ENCODE data around the gene ABHD15.

The ABHD15 gene

DNA sequence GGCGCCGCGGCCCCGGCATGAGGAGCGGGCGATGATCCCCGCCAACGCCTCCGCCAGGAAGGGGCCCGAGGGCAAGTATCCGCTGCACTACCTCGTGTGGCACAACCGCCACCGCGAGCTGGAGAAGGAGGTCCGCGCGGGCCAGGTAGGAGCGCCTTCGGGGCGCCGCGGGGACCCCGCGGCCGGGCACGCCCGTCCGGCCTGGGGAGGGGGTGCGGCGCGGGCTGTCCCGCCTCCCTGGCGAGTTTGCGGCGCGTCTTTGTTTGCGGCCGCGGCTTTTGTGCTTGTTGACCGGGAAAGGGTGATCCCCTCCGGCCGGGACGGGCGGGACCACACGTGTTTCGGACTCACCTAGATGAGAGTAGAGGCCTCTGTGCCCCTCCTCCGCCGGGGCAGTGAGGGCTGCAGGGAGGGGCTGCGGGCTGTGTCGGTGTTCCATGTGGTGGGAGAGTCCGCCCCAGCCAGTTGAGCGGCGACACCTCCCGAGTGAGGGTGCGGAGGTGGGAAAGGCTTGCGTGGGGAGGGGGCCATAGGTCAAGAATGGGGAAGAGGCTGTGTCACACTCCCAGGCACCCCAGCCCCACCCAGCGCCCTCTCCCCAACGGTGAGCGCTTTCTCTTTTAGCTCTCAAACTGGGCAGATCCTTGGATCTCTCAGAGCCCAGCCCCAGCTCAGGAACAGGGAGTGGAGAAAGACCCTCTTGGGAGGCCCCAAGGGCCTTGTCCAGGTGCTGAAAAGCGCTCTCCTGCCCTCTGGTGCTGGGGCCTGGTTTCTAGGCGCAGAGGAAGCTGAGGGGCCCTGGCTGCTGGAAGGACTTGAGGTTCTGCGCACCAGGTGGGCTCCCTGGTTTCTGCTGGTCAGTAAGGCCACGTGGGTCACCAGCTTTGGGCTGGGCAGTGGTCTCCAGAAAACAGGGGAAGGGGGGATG, 27.0 kb upstream of the ABHD15 start:
- H3K4me3 ChIP-seq (ENCODE audit: low read depth, low read length): peak overlapping the region; percentile 55
- TF ChIP-seq, protein P1, sequence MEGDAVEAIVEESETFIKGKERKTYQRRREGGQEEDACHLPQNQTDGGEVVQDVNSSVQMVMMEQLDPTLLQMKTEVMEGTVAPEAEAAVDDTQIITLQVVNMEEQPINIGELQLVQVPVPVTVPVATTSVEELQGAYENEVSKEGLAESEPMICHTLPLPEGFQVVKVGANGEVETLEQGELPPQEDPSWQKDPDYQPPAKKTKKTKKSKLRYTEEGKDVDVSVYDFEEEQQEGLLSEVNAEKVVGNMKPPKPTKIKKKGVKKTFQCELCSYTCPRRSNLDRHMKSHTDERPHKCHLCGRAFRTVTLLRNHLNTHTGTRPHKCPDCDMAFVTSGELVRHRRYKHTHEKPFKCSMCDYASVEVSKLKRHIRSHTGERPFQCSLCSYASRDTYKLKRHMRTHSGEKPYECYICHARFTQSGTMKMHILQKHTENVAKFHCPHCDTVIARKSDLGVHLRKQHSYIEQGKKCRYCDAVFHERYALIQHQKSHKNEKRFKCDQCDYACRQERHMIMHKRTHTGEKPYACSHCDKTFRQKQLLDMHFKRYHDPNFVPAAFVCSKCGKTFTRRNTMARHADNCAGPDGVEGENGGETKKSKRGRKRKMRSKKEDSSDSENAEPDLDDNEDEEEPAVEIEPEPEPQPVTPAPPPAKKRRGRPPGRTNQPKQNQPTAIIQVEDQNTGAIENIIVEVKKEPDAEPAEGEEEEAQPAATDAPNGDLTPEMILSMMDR (IDR thresholded peaks at IDR 0.05; ENCODE audit: borderline replicate concordance, insufficient read depth, low read depth, low read length): peak; percentile 37; the same call in 1 of the 2 replicates

DNA sequence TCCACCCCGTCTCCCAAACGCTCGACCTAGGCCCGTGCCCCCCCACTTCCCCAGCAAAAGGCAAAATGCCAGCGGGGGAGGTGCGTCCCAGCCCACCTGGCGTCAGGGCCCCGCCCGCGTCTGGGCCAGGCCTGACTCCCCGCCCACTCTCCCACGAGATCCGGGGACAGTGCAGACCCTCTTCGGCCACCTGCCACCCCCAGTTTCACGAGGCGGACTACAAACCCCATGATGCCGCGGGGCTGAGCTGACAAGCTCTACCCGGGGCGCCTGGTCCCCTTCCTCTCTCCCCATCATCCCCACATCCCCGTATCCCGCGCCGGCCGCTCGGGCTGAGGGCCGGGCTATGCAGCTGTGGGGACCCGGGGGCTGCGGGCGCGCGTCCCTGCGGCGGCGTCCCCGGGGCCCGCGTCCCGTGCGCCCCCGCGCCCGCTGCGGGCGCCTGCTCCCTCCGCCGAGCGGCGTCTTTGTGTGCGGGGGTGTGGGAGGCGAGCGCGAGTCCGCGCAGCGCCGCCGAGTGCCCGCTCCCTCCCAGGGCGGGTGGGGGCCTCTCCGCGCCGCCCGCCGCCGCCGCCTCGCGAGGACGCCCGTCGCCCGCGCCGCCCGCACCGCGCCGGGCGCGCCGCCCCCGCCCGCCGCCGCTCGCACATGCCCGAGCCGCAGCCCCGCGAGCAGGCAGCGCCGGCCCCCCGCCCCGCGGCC, 26.2 kb upstream of the ABHD15 start, which contains the start of gene ANKRD13B:
ANKRD13B (plus strand) TSS at position 283 of the 702 bp plus-strand sequence. CDS start 490 bp downstream, outside the sequence.
- peak within 1 kb of the TSS; percentile 56 for H3K4me3 ChIP-seq (ENCODE audit: low read depth, low read length)
- TF ChIP-seq, protein P1 (IDR thresholded peaks at IDR 0.05; ENCODE audit: borderline replicate concordance, insufficient read depth, low read depth, low read length): no peak

DNA sequence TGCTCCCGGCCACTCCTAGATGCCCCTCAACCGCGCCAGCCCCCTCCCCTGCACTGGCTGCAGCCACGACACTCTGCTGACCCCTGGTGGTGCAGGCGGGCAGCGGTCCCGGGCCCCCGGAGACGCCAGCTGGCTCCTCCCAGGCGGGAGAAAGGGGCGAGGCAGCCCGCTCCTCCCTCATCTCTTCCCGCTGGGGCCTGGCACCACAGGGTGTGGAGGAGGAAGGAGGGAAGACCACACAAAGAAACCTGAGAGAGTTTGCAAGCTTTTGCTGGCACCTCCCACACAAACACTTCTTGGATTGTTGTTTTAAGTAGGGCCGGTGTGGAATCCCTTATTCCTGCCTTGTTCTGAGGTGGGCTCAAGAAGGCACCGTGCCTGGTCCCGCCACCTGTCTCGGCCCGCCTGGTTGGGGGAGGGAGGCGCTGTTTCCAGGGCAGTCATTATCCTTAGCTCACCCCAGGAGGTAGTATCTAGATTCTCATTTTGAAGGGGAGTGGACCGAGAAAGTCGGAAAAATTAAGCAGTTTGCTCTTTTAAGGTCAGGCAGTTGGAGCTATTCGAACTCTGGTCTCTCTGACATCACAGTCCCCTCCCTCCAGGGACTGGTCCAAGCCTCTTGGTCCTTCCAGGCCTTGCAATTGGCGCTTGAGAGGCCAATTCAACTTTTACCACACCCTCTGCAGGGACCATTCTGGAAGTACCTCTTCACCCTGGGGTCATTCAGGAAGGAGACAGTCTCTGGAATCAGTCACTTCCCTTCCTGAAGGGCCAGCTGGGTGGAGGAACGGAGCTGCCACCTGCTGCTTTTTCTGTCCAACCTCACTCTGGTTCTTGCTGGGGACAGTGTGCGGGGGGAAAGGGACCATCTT, 25.1 kb upstream of the ABHD15 start:
- TF ChIP-seq, protein P1 (IDR thresholded peaks at IDR 0.05; ENCODE audit: borderline replicate concordance, insufficient read depth, low read depth, low read length): peak; percentile 99
- no peak overlapping the region for H3K4me3 ChIP-seq (ENCODE audit: low read depth, low read length)

DNA sequence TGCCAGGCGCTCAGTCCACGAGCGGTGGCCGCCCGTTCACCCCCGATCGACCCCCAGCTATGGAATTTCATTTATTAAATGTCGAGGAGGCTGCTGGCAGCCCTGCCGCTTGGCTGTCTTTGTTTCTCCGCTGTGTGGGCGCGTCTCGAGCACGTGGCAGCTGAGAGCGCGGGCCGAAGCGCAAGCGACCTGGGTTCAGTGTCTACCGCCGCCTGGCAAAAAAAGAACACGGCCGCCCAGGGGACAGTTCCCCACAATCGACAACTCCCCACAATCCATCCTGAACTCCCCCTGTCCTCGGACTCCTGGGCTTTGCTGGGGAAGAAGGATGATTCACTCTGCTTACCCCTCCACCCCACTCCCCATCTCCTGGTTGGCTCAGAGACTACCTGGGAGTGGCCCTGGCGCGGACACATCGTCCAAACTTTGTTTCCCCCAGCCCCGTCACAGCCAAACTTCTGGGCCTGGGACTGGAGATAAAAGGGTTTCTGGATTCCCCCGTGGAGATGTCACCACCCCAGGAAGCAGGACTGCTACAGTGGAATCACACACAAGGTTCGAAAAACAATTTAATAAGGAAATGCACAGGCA, 24.4 kb upstream of the ABHD15 start:
- TF ChIP-seq, protein P1 (IDR thresholded peaks at IDR 0.05; ENCODE audit: borderline replicate concordance, insufficient read depth, low read depth, low read length): no peak
- H3K4me3 ChIP-seq (ENCODE audit: low read depth, low read length): peak overlapping the region; percentile 41

DNA sequence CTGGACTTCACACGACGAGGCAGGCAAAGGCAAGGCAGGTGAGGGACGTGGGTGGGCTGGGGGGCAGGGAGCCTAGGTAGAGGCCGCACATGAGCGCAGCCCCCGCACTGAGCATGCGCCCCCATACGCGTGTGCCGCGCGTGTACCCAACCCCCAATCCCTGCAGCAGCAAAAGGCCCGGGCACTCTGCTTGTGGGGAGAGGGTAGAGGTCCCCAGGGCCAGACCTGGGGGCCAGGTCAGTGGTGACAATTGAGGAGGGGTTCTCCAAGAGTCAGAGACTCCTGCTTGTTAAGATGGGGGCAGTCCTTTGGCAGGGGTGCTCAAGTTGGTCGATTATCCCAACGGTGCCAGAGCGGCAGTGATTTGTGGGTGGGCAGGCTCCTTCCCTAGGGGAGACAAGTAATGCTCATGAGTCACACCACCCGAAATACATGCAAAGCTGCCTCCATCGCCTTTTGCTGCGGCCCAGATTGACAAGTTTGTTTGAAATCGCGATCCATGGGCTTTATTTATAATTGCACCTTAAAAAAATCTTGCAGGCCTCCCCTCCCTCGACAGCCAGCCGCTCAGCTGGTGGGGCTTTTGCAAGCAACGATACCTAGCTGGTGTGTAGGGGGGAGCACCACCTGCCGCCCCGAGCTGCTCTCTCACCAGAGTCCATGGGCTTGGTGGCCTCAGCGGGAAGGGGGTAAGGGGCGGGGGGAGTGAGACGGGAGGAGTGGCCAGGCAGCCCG, 23.7 kb upstream of the ABHD15 start:
- peak overlapping the region; percentile 58 for H3K4me3 ChIP-seq (ENCODE audit: low read depth, low read length)
- TF ChIP-seq, protein P1 (IDR thresholded peaks at IDR 0.05; ENCODE audit: borderline replicate concordance, insufficient read depth, low read depth, low read length): no peak

Measured in GM12875 (cell line).